Progenitor cell of endocrine pancreas (in vitro differentiated cells): ENCODE results near the gene TMPRSS11A. TPM values are rescaled to one million over a fixed set of nuclear protein-coding genes. Genes with fewer than 3 reads are reported as not detected.

Source experiments
- DNase-seq: peaks from one replicate; pipeline ENCODE4 v3.0.0; 2021; ENCODE audit warnings: low spot score; ENCODE audit not compliant: unreplicated experiment
- H3K27ac Mint-ChIP-seq: 2 replicates; pipeline ENCODE4 v1.8.0; 2021; ENCODE audit warnings: mild to moderate bottlenecking, moderate library complexity, mixed read lengths
- H3K27me3 Mint-ChIP-seq: 2 replicates; pipeline ENCODE4 v1.8.0; 2021; ENCODE audit warnings: mixed read lengths
- H3K36me3 Mint-ChIP-seq: 2 replicates; pipeline ENCODE4 v1.8.0; 2022; ENCODE audit warnings: mixed read lengths; ENCODE audit not compliant: insufficient read depth
- H3K4me1 Mint-ChIP-seq: 2 replicates; pipeline ENCODE4 v1.8.0; 2021; ENCODE audit warnings: low read depth, mixed read lengths
- H3K4me3 Mint-ChIP-seq: 2 replicates; pipeline ENCODE4 v1.8.0; 2021; ENCODE audit warnings: low read depth, mild to moderate bottlenecking, moderate library complexity, mixed read lengths
- H3K9me3 Mint-ChIP-seq: 2 replicates; pipeline ENCODE4 v1.8.0; 2021; ENCODE audit warnings: low read depth, mixed read lengths
- total RNA-seq: library from RNA; stranded (reverse); gene quantifications from 2 replicates; pipeline ENCODE4 v1.2.1, GENCODE V29; 2021
- TF ChIP-seq, protein P1 (sequence below): fragments of 200-600 bp; sonication (generic); IDR thresholded peaks from one replicate; pipeline ENCODE4 v1.5.0; 2021; ENCODE audit warnings: antibody characterized with exemption, mild to moderate bottlenecking; ENCODE audit not compliant: unreplicated experiment

The TMPRSS11A gene
- total RNA-seq, 1 donor from 2014 or later: not detected

- H3K27me3 Mint-ChIP-seq: no peaks in the 10 kb centered on the region
These were observed 36.8 kb downstream of the TMPRSS11A start for GRCh38 chr4:67926485-67926884.

DNA sequence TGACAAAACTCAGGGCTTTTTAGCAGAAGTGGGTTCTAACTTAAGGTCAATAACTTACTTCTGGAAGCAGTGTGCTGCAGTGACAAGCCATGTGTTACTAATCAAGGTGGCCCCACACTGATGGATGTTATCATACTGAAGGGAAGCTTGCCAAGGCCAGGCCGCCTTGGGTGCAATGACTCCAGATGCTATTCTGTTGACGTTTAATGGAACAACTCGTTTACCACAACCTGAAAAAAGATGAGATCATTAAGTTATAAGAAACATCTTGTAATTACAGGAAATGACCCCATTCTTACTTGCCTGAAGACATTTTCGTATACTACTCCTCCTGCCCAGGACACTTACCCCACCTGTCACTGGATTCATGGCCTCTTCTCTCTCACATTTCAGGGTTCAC, 40.6 kb downstream of the TMPRSS11A start:
- Mint-ChIP-seq H3K9me3 (peaks cover 3% of the 10 kb centered on the region), H3K27me3 (no peaks in the 10 kb centered on the region), H3K36me3 (peaks cover 1% of the 10 kb centered on the region), H3K27ac (no peak overlapping the region), H3K4me3 (no peak overlapping the region), H3K4me1 (peaks cover 11% of the 10 kb centered on the region)
- no peak for DNase-seq
- TF ChIP-seq, protein P1, sequence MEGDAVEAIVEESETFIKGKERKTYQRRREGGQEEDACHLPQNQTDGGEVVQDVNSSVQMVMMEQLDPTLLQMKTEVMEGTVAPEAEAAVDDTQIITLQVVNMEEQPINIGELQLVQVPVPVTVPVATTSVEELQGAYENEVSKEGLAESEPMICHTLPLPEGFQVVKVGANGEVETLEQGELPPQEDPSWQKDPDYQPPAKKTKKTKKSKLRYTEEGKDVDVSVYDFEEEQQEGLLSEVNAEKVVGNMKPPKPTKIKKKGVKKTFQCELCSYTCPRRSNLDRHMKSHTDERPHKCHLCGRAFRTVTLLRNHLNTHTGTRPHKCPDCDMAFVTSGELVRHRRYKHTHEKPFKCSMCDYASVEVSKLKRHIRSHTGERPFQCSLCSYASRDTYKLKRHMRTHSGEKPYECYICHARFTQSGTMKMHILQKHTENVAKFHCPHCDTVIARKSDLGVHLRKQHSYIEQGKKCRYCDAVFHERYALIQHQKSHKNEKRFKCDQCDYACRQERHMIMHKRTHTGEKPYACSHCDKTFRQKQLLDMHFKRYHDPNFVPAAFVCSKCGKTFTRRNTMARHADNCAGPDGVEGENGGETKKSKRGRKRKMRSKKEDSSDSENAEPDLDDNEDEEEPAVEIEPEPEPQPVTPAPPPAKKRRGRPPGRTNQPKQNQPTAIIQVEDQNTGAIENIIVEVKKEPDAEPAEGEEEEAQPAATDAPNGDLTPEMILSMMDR: no peak

More at GRCh38 chr4:67926485-67926884, 36.8 kb downstream of the TMPRSS11A start:
- Mint-ChIP-seq H3K27ac (no peak overlapping the region), H3K36me3 (peaks cover 1% of the 10 kb centered on the region), H3K4me1 (peaks cover 6% of the 10 kb centered on the region), H3K4me3 (no peak overlapping the region), H3K9me3 (peaks cover 3% of the 10 kb centered on the region)
- no peak for DNase-seq
- TF ChIP-seq, protein P1: no peak

GRCh38 chr4:67918428-67918827, 44.9 kb downstream of the TMPRSS11A start:
- Mint-ChIP-seq H3K27ac (no peak overlapping the region), H3K4me1 (peaks cover 10% of the 10 kb centered on the region), H3K36me3 (no peaks in the 10 kb centered on the region), H3K9me3 (peaks cover 6% of the 10 kb centered on the region), H3K4me3 (no peak overlapping the region), H3K27me3 (no peaks in the 10 kb centered on the region)
- DNase-seq: no peak
- TF ChIP-seq, protein P1: peak; percentile 67

DNA sequence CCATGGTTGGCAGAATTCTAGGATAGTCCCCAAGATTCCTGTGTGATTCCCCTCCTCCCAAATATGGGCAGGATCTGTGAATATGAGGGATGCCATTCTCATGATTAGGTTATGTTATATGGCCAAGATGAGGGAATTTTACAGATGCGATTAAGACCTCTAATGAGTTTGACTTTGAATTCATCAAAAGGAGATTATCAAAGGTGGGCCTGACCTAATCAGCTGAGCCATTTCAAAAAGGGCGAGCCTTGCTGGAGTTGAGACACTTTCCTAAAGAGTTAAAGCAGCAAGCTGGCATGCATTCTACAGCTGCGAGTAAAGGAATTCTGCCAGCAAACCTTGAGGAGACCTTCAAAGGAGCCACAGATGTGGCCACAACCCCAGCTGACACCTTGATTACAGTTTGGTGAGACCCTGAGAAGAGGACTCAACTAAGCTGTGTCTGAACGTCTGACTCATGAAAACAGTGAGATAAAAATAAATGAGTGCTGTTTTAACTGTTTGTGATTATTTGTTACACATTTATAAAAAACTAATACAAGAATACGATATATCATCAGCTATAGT, 47.8 kb downstream of the TMPRSS11A start:
- no peak overlapping the region for H3K27ac Mint-ChIP-seq
- no peak overlapping the region for H3K4me3 Mint-ChIP-seq
- peaks cover 3% of the 10 kb centered on the region for H3K36me3 Mint-ChIP-seq
- TF ChIP-seq, protein P1: no peak
- no peak for DNase-seq
- peaks cover 22% of the 10 kb centered on the region for H3K4me1 Mint-ChIP-seq
- H3K9me3 Mint-ChIP-seq: peaks cover 16% of the 10 kb centered on the region
- no peaks in the 10 kb centered on the region for H3K27me3 Mint-ChIP-seq

DNA sequence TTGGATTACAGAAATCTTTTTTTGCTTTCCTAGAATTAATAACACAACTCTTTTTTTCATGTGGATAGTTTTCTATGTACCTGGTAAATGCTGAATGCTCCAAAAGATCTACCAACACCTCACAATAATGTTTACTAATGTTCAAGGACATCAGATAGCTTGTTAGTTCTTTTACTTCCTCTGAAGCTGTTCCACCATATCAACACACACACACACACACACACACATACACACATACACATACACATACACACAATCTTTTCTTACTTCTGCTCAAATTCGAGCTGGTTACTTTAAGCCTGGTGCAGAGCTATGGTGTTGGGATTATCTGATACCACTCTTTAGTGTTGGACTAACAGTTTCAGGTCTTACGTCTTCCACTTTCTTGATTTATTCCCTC, 51.2 kb downstream of the TMPRSS11A start:
- TF ChIP-seq, protein P1: no peak
- peaks cover 16% of the 10 kb centered on the region for H3K9me3 Mint-ChIP-seq
- DNase-seq: no peak
- peak overlapping the region; percentile 69 for H3K27ac Mint-ChIP-seq
- peak overlapping the region; percentile 15 for H3K4me3 Mint-ChIP-seq
- no peaks in the 10 kb centered on the region for H3K27me3 Mint-ChIP-seq
- H3K4me1 Mint-ChIP-seq: peaks cover 14% of the 10 kb centered on the region
- H3K36me3 Mint-ChIP-seq: peaks cover 3% of the 10 kb centered on the region
